HG02763 (cell line): ENCODE measurements around the gene CEP72.
"Not testable (repeated sequence)": the region's sequence is repeated elsewhere in the genome, so short reads cannot be mapped to it uniquely, and the experiment has no call there.

Experiments used
- ATAC-seq: cut with Tn5 transposase; IDR thresholded peaks from one replicate; pipeline ENCODE4 v1.9.1; 2021; ENCODE audit warnings: mild to moderate bottlenecking, moderate library complexity; ENCODE audit not compliant: unreplicated experiment

Gene CEP72

DNA sequence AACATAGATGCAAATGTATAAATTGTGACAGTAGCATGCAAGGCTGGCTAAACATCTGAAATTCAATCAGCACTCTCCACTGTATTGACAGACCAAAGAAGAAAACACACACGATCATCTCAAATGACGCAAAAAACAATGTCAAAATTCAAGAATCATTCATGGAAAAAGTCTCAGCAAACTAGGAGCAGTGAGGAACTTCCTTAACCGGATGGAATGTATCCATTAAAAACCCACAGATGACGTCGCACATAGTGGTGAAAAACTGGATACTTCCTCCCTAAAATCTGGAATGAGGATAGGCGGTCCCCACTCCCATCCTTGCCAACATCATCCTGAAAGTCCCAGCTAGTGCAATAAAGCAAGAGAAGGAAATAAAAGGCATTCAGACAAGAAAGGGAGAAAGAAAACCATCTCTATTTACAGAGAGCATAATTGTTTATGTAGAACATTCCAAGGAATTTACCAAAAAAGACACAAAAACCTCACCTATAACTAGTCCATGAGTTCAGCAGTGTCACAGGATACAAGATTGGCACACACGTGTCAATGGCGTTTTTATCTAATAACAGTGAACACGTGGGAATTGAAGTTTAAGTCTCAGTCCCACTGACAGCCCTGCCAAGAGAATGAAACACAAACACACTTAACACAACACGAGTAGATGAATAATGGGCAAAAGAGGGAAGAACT lies 14.1 kb upstream of the CEP72 start:
- ATAC-seq = no peak

DNA sequence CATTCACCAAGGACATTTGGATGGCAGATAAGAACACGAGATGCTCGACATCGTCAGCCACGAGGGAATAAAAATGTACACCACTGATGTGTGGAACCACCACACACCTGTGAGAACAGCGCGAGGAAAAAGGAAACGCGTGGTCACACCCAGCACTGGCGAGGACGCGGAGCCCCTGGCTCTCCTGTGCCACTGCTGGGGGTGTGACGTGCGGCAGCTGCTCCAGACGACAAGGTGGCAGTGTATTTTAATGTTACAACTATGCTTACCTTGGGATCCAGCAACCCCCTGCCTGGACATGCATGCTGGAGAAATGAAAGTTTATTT lies 13.6 kb upstream of the CEP72 start:
- no peak for ATAC-seq

DNA sequence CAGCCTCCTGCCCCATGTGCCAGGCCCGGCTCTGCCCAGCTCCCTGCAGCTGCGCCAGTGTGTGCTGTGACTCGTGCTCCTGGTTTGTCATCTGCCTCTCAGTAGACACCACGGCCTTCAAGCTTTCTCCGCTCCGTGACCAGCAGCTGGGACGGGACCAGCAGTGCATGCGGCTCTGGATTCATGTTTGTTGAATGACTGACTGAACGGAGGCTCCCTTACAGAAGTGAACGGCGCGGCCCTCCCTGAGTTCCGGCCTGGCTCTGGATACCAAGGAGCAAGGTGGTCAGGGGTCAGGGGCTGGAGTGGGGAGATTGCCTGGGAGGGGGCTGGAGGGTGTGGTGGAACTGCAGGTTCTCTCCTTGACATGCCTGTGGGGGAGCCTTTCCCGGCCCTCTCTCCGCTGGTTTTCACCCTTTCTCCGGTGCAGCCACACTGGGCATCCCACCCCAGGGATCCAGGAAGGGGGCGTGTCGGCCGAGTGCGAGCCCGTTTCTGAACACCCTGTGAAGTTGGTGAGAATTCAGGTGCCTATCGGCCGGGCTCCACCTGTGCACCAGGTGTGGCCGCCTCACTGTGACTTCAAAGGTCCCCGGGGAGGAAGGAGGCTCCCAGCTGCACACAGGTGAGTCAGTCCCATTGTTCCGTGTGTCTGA lies 11.1 kb upstream of the CEP72 start:
- no peak for ATAC-seq

DNA sequence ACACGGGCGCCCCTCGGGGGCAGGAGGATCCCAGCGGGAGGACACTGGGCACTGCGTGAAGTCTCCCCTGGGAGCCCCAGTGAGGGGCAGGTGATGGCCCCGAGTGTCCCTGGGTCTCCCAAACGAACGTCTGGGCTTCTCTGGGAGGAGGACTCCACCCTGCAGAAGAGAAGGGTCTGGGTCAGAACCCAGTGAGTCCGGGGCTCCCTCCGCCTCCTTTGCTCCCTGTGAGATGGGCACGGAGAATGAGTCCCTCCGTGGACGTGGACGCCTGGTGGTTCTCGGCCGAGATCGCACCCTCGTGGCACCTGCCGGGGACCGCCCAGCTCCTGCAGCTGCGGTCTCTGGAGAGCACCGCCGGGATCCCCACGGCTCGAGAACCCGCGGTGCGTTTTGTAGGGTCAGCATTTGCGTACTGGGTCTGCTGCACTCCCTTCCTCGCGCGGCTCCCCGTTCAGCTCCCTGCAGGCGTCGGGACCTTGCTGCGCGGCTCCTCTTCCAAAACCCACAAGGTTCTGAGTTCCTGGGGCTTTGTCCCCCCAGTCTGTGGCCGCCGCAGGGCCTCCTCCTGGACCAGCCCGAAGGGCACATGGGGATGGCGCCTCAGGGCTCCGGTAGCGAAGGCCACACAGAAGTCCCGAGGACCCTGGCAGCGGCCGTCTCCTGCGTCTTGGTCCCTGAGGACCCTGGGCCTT lies 10.2 kb upstream of the CEP72 start:
- no peak for ATAC-seq

DNA sequence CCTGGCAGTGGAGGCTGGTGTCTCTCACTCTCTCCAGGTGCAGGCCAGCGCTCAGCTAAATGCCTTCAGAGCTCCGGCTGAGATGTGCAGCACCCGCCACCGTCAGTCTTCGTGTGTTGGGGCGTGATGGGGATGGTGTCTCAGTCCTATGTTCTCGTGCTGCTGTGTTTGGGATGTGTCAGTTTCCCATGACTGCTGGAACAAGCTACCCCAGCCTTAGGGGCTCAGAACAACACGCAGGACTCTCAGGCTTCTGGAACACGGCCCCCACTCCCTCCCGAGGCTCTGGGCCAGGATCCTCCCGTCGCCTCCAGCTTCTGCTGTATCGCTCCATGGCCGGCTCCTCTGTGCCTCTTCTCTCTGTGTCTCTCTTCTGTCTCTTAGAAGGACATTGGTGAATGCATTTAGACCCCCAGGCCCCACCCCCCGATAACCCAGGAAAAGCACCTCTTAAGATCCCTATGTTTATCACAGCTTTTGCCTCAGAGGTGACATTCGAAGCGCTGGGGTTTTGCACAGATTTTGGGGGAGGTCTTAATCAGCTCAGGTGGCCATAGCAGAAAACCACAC lies 9.6 kb upstream of the CEP72 start:
- no peak for ATAC-seq

DNA sequence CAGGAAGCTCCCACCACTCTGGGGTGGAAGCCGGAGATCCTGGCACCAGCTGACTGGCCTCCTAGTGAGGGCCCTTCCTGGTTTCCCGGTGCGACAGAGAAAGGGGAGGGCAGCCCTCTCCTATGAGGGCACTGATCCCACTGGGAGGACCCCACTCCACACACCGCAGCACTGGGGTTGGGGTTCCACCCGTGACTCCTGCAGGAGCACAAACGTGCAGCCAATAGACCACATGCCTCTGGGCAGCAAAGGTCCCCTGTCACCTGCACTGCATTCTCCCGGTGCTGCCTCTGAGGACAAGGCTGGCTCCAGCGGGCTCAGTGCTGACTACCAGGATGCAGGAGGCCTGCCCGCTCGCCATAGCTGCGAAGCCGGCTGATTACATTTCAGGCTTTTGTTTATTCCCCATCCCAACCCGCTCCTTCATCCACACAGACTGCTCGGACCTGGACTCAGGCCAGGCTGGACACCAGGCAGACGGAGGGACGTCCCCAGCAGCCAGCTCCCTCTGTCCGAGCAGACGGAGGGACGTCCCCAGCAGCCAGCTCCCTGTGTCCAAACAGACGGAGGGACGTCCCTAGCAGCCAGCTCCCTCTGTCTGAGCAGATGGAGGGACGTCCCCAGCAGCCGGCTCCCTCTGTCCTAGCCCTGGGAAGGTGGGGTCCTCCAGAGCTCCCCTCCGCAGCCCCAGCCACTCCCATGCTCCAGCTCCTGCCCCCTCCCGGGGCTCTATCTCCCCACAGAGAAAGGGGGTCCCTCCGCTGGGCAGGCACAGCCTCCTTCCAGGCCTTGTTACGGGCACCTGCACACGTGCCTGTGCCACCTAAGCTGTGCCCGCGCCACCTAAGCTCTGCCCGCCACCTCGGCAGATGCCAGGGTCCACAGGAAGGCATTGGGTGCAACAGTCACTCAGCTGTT lies 8.8 kb upstream of the CEP72 start:
- no peak for ATAC-seq

DNA sequence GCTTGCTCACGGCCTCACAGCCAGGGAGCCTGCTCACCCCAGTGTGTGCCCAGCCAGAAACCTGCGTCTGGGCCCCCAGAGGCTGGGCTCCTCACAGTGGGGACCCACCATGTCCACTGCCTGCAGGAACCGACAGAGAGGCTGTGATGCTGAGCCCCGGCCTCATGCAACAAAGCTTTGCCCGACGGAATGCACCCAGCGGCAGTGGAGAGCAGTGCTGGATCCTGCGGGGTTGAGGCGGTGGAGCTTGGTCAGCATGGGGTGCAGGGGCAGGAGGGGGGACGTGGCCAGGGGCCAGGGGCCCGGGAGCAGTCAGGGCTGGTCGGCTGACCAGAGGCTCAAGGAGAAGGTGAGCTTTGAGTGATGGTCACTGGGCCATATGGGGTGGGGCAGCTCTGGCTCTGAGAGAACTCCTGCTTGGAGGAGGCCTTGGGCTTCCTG lies 7.7 kb upstream of the CEP72 start:
- ATAC-seq = no peak

DNA sequence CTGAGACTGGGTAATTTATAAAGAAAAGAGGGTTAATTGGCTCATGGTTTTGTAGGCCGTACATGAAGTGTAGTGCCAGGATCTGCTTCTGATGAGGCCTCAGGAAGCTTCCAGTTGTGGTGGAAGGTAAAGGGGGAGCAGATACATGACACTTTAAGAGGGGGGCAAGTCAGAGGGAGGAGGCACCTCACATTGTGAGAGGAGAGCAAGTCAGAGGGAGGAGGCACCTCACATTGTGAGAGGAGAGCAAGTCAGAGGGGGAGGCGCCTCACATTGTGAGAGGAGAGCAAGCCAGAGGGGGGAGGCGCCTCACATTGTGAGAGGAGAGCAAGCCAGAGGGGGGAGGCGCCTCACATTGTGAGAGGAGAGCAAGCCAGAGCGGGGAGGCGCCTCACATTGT lies 7.0 kb upstream of the CEP72 start:
- ATAC-seq = not testable (repeated sequence)

DNA sequence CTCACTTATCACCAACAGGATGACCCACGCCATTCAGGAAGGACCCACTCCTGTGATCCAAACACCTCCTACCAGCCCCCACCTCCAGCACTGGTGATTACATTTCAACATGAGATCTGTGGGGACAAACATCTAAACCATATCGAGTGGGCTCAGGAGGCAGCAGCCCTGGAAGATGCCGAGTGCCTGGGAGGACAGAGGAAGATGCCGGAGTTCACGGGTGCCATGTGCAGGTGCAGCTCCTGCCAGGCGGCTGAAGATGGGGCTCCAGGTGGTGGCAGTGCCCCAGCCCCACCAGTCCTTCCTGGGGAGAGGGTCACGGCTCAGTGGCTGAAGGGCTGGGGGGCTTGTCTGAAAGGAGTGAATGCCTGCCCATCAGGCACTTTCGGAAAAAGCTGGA lies 6.1 kb upstream of the CEP72 start:
- no peak for ATAC-seq

DNA sequence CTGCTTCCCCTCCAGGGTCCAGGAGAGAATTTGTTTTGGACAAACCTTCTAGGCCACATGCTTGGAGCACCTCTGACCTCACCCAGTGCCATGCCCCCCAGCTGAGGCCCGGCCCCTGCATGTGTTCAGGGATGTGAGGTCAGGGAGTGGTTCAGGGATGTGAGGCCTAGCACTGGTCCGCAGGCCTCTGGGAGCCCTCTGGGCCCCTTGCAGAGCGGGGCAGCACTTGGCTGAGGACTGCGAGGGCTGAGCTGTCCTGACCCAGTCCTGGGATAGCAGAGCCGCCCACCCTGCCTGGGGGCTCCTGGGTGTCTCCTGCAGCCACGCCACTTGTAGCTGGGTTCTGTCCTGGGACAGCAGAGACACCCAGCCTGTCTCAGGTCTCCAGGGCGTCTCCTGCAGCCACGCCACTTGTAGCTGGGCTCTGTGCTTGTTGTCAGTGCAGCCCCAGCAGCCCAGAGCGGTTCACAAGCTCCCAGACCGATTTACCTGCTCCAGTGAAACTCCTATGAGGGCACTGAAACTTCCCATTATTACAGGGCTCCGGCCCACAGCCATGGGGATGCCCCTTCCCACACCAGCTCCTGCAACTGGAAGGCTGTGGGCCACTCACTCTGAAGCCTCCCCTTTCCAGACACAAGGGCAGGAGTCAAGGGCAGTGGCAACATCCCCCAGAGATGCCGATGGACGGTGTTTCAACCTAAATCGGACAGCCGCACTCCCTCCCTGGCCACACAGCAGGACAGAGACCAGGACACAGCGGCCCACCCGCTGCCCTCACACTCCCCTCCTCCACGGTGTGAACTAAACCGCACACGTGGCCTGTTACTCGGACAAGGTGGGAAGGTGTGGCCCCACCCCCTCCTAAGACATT lies 5.4 kb upstream of the CEP72 start:
- ATAC-seq = no peak

DNA sequence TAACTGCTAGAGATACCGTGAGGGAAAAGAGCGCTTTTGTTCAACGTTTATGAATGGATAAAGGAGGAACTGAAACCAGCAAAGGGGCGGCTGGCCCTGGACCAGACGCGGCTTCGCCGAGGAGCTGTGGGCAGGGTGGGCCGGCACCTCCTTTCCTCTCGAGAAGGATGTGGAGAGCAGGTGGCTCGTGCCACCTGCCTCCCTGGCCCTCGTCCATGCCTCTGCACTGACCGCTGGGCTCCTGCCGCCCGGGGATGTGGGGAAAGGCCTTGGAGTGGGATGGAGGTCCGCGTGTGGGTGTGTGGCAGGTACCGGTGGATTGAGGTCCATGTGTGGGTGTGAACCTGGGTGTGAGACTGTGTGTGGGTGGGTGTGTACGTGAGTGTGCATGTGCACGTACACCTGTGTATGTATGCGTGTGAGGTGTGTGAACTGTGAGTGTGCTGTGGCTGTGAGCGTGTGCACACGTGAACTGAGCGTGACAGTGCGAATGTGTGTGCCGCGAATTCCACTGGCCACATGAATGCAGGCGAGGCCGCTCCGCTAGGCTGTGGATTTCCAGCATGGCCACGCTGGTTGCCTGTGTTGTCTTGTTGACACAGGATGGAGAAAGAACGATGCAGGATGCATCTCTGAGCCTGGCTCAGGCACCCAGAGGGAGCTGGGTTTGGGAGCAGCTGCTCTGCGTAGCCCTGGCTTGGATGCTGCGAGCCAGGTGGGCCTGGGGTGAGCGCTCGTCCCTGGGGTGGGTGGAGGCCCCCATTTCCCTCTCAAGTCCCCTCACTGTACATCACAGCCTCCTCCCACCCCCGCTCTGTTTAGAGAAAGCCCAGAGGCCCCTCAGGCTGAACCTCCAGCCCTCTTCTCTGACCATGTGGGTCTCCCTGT lies 4.4 kb upstream of the CEP72 start:
- no peak for ATAC-seq

DNA sequence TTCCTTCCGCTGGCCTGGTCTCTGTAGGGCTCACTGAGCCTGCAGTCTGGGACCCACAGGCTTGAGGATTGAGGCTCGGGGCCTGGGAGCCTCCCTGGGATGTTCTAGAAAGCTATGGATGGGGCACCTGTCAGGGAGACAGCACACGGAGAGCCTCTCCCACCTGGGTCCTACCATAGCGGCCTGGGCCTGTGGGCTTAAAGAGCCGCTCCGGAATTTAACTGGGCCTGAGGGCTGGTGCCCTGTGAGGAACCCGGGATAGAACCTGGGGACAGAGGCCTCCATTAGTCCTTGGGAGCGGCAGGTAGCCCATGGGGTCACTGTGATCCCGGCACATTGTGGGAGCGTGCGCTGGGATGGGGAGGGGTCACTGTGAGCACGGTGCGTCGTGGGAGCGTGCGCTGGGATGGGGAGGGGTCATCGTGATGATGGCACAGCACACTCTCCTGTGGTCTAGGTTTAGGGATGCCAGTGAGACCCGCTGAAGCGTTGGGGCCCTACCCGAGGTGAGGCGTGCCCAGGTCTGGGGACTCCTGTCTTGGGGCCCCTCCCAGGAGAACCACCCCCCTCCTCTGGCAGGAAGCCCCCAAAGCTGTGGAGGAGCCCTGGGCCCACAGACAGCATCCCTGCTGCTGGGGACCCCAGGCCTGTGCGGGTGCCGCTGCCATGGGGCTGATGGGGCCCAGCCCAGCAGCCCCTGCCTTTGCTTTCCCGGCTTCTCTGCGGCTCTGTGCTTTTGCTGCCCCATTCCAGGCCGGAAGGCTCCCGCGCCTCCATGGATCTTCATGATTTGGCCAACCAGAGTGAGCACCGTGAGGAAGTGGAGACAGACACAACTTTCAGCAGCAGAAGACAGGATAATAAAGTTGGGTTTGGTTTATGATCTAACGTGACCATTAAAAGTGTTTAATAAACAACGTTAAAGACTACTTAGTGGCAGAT lies 3.4 kb upstream of the CEP72 start:
- ATAC-seq = no peak

DNA sequence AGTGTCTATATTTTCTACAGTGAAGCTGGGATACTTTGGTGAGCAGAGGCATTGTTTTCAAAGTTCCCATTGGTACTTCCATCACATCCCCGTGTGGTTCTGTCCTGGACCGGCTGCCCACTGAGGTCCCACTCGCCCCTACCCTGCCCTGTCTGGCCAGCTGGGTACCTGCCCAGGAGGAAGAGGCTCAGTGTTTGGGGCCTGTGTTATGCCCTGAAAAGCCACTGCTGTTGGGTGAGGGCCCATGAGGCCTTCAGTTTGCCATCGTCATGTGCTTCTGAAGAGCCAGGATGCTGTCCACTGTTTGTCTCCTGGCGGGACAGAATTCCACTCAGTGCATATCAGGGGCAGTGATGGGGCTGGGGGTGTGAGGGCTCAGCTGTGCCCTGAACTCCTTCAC lies 2.6 kb upstream of the CEP72 start:
- no peak for ATAC-seq

DNA sequence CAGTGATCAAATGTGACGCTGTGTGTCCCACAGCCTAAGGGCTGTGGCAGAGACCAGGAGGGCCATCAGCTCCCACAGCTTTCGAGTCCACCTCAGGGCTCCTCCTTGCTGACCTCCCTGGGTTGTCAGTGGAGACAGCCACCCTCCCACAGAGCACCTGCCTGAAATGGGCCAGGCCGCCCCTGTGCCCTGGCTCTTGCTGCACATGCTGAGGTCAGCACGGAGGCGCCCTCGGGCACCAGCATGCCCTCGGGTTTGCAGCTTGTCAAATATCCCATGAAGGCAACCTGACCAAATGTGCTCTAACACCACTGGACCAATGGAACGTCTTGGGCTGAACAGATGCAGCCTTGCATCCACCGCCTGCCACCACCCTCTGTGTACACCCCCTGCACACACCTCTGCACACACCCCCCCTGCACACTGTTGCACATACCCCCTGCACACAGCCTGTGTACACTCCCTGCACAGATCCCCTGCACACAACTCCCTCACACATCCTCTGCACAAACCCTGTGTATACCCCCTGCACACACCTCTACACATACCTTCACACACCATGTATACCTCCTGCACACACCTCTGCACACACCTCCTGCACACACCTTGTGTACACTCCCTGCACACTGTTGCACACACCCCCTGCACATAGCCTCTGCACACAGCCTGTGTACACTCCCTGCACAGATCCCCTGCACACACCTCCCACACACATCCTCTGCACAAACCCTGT lies 2.0 kb upstream of the CEP72 start:
- ATAC-seq = no peak

DNA sequence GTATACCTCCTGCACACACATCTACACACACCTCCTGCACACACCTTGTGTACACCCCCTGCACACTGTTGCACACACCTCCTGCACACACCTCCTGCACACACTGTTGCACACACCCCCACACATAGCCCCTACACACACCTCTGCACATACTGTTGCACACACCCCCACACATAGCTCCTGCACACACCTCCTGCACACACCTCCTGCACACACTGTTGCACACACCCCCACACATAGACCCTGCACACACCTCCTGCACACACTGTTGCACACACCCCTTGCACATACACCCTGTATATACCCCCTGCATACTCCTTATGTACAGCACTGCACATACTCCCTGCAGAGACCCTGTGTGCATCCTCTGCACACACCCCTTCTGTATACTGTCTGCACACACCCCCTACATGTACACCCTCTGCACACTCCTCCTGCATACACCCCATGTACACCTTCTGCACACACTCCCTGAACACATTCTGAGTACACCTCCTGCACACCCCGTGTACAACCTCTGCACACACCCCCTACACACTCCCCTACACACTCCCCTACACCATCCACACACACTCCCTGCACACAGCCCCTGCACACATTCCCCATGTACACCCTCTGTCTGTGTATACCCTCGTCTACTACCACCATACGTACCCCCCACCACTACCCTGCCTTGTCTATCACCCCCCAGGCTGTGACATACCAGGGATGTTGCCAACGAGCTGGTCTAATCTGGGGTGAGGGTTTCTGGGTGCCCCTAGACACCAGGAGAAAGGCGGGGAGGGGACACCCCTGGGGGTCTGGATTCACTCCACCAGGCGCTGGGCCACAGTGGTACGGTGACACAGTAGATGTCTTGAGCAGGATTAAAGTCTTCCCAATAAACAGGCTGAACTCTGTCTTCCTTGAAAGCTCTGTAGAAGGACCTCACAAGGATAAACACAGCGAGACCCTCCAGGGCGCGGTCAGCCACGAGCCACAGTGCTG lies 1.1 kb upstream of the CEP72 start:
- ATAC-seq = no peak
